HG02798 (cell line): ENCODE measurements around the gene SORBS1.

Experiments
- ATAC-seq: cut with Tn5 transposase; IDR thresholded peaks from one replicate; pipeline ENCODE4 v1.9.1; 2021; ENCODE audit warnings: mild to moderate bottlenecking; ENCODE audit not compliant: unreplicated experiment, poor library complexity

The SORBS1 gene

GRCh38 chr10:95288303-95288702, 272.9 kb downstream of the SORBS1 start:
- no peak for ATAC-seq

- no peak for ATAC-seq
Observed at GRCh38 chr10:95287281-95287680, 273.9 kb downstream of the SORBS1 start.

- no peak for ATAC-seq
Observed at GRCh38 chr10:95286707-95287106, 274.5 kb downstream of the SORBS1 start.

- ATAC-seq: no peak
Observed at GRCh38 chr10:95285556-95285955, 275.6 kb downstream of the SORBS1 start.

GRCh38 chr10:95284807-95285206, 276.4 kb downstream of the SORBS1 start:
- no peak for ATAC-seq

- ATAC-seq: no peak
Observed at GRCh38 chr10:95282107-95282506, 279.1 kb downstream of the SORBS1 start.

GRCh38 chr10:95281206-95281605, 280.0 kb downstream of the SORBS1 start:
- ATAC-seq: no peak

GRCh38 chr10:95280637-95281036, 280.5 kb downstream of the SORBS1 start:
- ATAC-seq: no peak

- ATAC-seq: no peak
Observed at GRCh38 chr10:95279042-95279820, 281.9 kb downstream of the SORBS1 start.

- no peak for ATAC-seq
Observed at GRCh38 chr10:95278061-95278988, 282.8 kb downstream of the SORBS1 start.

- no peak for ATAC-seq
Observed at GRCh38 chr10:95277614-95278013, 283.6 kb downstream of the SORBS1 start.

GRCh38 chr10:95277201-95277570, 284.0 kb downstream of the SORBS1 start:
- ATAC-seq: no peak

- ATAC-seq: peak; percentile 32
Observed at GRCh38 chr10:95276367-95277200, 284.6 kb downstream of the SORBS1 start.

GRCh38 chr10:95275726-95276366, 285.3 kb downstream of the SORBS1 start:
- no peak for ATAC-seq

GRCh38 chr10:95273393-95274312, 287.5 kb downstream of the SORBS1 start:
- no peak for ATAC-seq

GRCh38 chr10:95268438-95268837, 292.7 kb downstream of the SORBS1 start:
- ATAC-seq: no peak

GRCh38 chr10:95267251-95267650, 293.9 kb downstream of the SORBS1 start:
- ATAC-seq: no peak

- peak; percentile 91 for ATAC-seq
Observed at GRCh38 chr10:95266674-95267095, 294.5 kb downstream of the SORBS1 start.

- ATAC-seq: no peak
Observed at GRCh38 chr10:95265572-95265971, 295.6 kb downstream of the SORBS1 start.
